ENCODE results near the gene FBLN5. TPM values are rescaled to one million over a fixed set of nuclear protein-coding genes. Genes with fewer than 3 reads are reported as not detected.

FBLN5 gene
- total and polyA plus RNA-seq, 9 of the 15 experiments (the other 6 are each of a cell fraction or from before 2014, with no cell fraction given): 0.11 to 0.22 TPM; not detected in 7

DNA sequence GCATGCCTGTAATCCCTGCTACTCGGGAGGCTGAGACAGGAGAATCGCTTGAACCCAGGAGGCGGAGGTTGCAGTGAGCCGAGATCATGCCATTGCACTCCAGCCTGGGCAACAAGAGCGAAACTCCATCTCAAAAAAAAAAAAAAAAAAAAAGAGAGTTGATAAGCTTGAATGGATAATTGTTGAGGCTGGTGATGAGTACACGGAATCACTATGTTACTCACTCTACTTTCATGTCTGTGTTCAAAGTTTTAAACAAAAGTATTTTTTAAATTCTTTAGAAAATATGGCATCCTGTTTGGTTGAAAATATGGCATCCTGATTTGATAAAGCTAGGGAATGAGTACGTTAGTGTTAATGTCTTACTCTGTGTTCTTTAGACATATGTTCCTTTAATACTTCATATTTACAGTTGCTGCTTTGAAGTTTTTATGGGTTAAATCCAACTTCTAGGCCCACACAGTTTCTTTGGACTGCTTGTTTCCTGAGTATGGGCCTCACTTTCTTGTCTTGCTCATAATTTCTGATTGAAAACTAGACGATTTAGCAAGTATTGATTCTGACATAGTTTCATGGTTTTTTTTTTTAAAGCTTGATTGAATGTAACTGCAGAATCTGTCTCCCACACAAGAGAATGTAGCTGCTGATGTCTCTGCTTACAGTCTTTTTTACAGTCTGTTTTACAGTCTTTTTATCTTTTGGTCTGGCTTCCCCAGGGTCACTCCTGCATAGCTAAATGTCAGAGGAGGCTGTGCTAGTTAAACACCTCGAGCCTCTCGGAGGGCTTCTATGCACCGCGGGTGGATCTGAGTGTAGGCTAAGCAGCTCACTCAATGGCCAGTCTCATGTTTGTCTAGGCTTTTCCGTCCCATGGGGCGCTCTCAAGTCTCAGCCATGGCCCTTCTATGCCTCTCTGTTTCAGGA is 14.1 kb upstream of the FBLN5 start:
- Histone ChIP-seq H4K20me1 (replicated peaks; ENCODE audit: control insufficient read depth, insufficient read depth, low read length) (no peaks in the 10 kb centered on the region), H3K36me3 (ENCODE audit: control insufficient read depth, insufficient read depth, low read length) (no peaks in the 10 kb centered on the region), H3K79me2 (ENCODE audit: control insufficient read depth, insufficient read depth, low read length) (no peaks in the 10 kb centered on the region), H3K4me1 (replicated peaks in 1 of 2; ENCODE audit: control insufficient read depth in 2 of 2, insufficient read depth in 2 of 2, low read length in 2 of 2) (no peaks in the 10 kb centered on the region), H2AFZ (ENCODE audit: low read depth, low read length) (no peak overlapping the region), H3K9me1 (ENCODE audit: control insufficient read depth, insufficient read depth, low read length) (no peaks in the 10 kb centered on the region), H3K9ac (ENCODE audit: insufficient read depth in 1 of 2, low read depth in 2 of 2, low read length in 2 of 2) (no peak overlapping the region), H3K4me3 (no peak overlapping the region), H3K27me3 (ENCODE audit: control insufficient read depth in 2 of 2, insufficient read depth in 2 of 2, low read length in 2 of 2) (peaks cover 0 to 6% of the 10 kb centered on the region in 2 experiments; a peak in 1 of 5 replicates), H3K4me2 (ENCODE audit: insufficient read depth, low read length) (no peak overlapping the region), H3K27ac (ENCODE audit: extremely low read depth, low read depth, low read length) (no peak overlapping the region), H3K9me3 (replicated peaks; ENCODE audit: control insufficient read depth, insufficient read depth, low read depth, low read length) (no peaks in the 10 kb centered on the region)
- no peak for DNase-seq (ENCODE audit: extremely low read depth in 1 of 4, low spot score in 3 of 4)
- 23% methylated on average over 9 of the region's 14 CpGs for WGBS (ENCODE audit: insufficient coverage, low coverage, missing lambda C conversion rate)
- no peak for FAIRE-seq
- ATAC-seq: peak; percentile 41; the same call in 2 of the 3 replicates
- BruUV-seq (replicated peaks): no TSS peak
- CTCF ChIA-PET (ENCODE audit: low intra/inter-chr PET ratio): no interaction called here
- TF ChIP-seq ZNF3 (CRISPR knock-in tag; IDR thresholded peaks at IDR 0.05): no peak
- no peak for TF ChIP-seq SMARCE1 (IDR thresholded peaks at IDR 0.05)
- TF ChIP-seq, protein P1, sequence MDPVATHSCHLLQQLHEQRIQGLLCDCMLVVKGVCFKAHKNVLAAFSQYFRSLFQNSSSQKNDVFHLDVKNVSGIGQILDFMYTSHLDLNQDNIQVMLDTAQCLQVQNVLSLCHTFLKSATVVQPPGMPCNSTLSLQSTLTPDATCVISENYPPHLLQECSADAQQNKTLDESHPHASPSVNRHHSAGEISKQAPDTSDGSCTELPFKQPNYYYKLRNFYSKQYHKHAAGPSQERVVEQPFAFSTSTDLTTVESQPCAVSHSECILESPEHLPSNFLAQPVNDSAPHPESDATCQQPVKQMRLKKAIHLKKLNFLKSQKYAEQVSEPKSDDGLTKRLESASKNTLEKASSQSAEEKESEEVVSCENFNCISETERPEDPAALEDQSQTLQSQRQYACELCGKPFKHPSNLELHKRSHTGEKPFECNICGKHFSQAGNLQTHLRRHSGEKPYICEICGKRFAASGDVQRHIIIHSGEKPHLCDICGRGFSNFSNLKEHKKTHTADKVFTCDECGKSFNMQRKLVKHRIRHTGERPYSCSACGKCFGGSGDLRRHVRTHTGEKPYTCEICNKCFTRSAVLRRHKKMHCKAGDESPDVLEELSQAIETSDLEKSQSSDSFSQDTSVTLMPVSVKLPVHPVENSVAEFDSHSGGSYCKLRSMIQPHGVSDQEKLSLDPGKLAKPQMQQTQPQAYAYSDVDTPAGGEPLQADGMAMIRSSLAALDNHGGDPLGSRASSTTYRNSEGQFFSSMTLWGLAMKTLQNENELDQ (CRISPR knock-in tag; IDR thresholded peaks at IDR 0.05; ENCODE audit: borderline replicate concordance): no peak
- TF ChIP-seq BRF1 (IDR thresholded peaks at IDR 0.05; ENCODE audit: borderline replicate concordance, extremely low read depth, insufficient read length): no peak
- intact Hi-C loops (cut with micrococcal nuclease): no loop called here
- in situ Hi-C loops (cut with MboI): no loop called here
- POLR2A ChIA-PET: no interaction called here

Data from K562 (cell line).